Measurements from ENCODE around the gene STX16. TPM values are rescaled to one million over a fixed set of nuclear protein-coding genes. Genes with fewer than 3 reads are reported as not detected.

Gene STX16
- total RNA-seq, 2 donors from 2014 or later: 91.6 to 114 TPM

Other genes with a start within 250 kb of the STX16 start
- 1 to 10 TPM; 6.4 TPM for gene APCDD1L, start 135.9 kb upstream of the STX16 start, total RNA-seq
- 10 to 100 TPM; 52.9 to 72.8 TPM for gene NPEPL1, start 41.5 kb downstream of the STX16 start, total RNA-seq
- gene GNAS-AS1, start 199.6 kb downstream of the STX16 start, total RNA-seq: 1 to 10 TPM; 9.3 to 9.7 TPM
- 1,000 to 10,000 TPM; 1,246 to 1,267 TPM for gene GNAS, start 201.4 kb downstream of the STX16 start, total RNA-seq